OCI-LY7 (cell line): ENCODE measurements around the gene COLEC12.

Experiments
- EZH2phosphoT487 ChIP-seq: fragments of 200-600 bp; sonication (generic); IDR thresholded peaks from 2 replicates; pipeline ENCODE4 v1.6.1; 2018; ENCODE audit warnings: low read depth, borderline replicate concordance, mild to moderate bottlenecking, mixed run types, antibody characterized with exemption, low read length, moderate library complexity, mixed read lengths
- TF ChIP-seq, protein P1 (sequence below): fragments of 200-600 bp; sonication (generic); conservative IDR thresholded peaks from 2 replicates; pipeline ENCODE4 v1.5.1; 2014; ENCODE audit warnings: mild to moderate bottlenecking, antibody characterized with exemption, low read length, moderate library complexity, mixed read lengths

DNA sequence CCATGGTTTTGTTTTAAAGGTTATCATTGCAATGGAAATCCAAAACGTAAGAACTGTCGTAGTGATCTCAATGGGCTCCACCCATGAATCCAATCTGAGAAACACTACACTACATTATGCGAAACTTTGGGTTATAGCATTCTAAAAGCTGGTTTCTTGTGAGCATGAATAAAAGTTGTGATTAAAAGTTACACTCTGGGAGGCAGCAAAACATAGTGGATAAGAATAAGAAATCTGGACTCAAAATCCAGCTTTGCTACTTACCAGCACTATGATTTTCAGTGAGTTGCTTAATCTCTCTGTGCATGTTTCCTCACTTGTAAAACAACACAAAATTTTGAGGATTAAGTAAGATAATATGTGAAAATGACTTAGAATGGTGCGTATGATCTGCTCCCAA is 207.0 kb downstream of the COLEC12 start:
- TF ChIP-seq, protein P1, sequence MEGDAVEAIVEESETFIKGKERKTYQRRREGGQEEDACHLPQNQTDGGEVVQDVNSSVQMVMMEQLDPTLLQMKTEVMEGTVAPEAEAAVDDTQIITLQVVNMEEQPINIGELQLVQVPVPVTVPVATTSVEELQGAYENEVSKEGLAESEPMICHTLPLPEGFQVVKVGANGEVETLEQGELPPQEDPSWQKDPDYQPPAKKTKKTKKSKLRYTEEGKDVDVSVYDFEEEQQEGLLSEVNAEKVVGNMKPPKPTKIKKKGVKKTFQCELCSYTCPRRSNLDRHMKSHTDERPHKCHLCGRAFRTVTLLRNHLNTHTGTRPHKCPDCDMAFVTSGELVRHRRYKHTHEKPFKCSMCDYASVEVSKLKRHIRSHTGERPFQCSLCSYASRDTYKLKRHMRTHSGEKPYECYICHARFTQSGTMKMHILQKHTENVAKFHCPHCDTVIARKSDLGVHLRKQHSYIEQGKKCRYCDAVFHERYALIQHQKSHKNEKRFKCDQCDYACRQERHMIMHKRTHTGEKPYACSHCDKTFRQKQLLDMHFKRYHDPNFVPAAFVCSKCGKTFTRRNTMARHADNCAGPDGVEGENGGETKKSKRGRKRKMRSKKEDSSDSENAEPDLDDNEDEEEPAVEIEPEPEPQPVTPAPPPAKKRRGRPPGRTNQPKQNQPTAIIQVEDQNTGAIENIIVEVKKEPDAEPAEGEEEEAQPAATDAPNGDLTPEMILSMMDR = no peak
- TF ChIP-seq EZH2phosphoT487 = no peak
